H1 (cell line): Measurements from ENCODE around the gene MR1. TPM values are rescaled to one million over a fixed set of nuclear protein-coding genes. Genes with fewer than 3 reads are reported as not detected.

Experiments
- CTCF ChIA-PET: fragments of 300-600 bp; sonication (Branson Sonifier 250); formaldehyde crosslinking; loops from one replicate; lab custom pipeline; 2021; ENCODE audit not compliant: partially characterized antibody; lab: Charles Lee
- POLR2A ChIA-PET: fragments of 300-600 bp; sonication (Branson Sonifier 250); formaldehyde crosslinking; loops from one replicate; lab custom pipeline; 2021; ENCODE audit warnings: inconsistent platforms; ENCODE audit not compliant: partially characterized antibody; lab: Charles Lee
- DNase-seq, 2 experiments: peaks; one replicate each; pipeline versions ENCODE4 v3.0.0 to v3.0.0-alpha.2; 2010 to 2022; ENCODE audit warnings: low spot score in 2 of 2, low read depth in 1 of 2, mixed read lengths in 1 of 2
- FAIRE-seq: peaks from 2 replicates; lab custom pipeline; 2011; peaks lifted over from hg19 to GRCh38; lab: Jason Lieb, UNC
- H2AFZ ChIP-seq: 2 replicates; pipeline ENCODE4 v1.8.1; 2012; ENCODE audit warnings: low read length, inconsistent platforms
- H2AK5ac ChIP-seq: 2 replicates; pipeline ENCODE4 v1.6.1; 2013; ENCODE audit warnings: low read depth, low read length
- H2BK120ac ChIP-seq: replicated peaks from 2 replicates; pipeline ENCODE3; 2013; ENCODE audit warnings: low read depth, low read length, inconsistent platforms
- H2BK12ac ChIP-seq: 2 replicates; pipeline ENCODE4 v1.6.1; 2013; ENCODE audit warnings: low read depth, low read length
- H2BK15ac ChIP-seq: 2 replicates; pipeline ENCODE4 v1.6.1; 2013; ENCODE audit warnings: low read length
- H2BK20ac ChIP-seq: 2 replicates; pipeline ENCODE4 v1.6.1; 2013; ENCODE audit warnings: low read length
- H2BK5ac ChIP-seq: 2 replicates; pipeline ENCODE4 v1.6.1; 2013; ENCODE audit warnings: low read depth, low read length
- H3K14ac ChIP-seq: 2 replicates; pipeline ENCODE4 v1.6.1; 2013; ENCODE audit warnings: inconsistent platforms; ENCODE audit not compliant: insufficient read length
- H3K18ac ChIP-seq: 2 replicates; pipeline ENCODE4 v1.6.1; 2013; ENCODE audit warnings: low read length; ENCODE audit errors: extremely low read depth
- H3K23ac ChIP-seq: 2 replicates; pipeline ENCODE4 v1.6.1; 2013; ENCODE audit warnings: inconsistent platforms; ENCODE audit not compliant: insufficient read length
- H3K23me2 ChIP-seq: 2 replicates; pipeline ENCODE4 v1.6.1; 2013; ENCODE audit warnings: low read depth, low read length
- H3K27ac ChIP-seq: 2 replicates; pipeline ENCODE4 v1.6.1; 2011; ENCODE audit warnings: low read depth, low read length, inconsistent platforms
- H3K27me3 ChIP-seq, 4 experiments: replicated peaks in 1 of 4; 1 replicate in 1 of 4; 2 replicates in 3 of 4; pipeline versions ENCODE4 v1.6.1 to v1.8.1; 2011 to 2013; ENCODE audit warnings: low read length in 3 of 4, mild to moderate bottlenecking in 3 of 4, inconsistent platforms in 2 of 4, mixed read lengths in 2 of 4, moderate library complexity in 1 of 4; ENCODE audit not compliant: control insufficient read depth in 3 of 4, insufficient read depth in 3 of 4; ENCODE audit errors: extremely low read depth in 1 of 4
- H3K36me3 ChIP-seq, 4 experiments: 2 replicates each; pipeline versions ENCODE4 v1.6.1 to v1.8.1; 2011 to 2013; ENCODE audit warnings: mild to moderate bottlenecking in 4 of 4, low read length in 3 of 4, moderate library complexity in 2 of 4, control low read depth in 1 of 4, inconsistent platforms in 1 of 4; ENCODE audit not compliant: insufficient read depth in 4 of 4, control insufficient read depth in 2 of 4
- H3K4ac ChIP-seq: replicated peaks from 2 replicates; pipeline ENCODE3; 2013; ENCODE audit warnings: low read length, low read depth, mixed read lengths, inconsistent platforms; ENCODE audit not compliant: insufficient read length
- H3K4me1 ChIP-seq, 4 experiments: replicated peaks in 1 of 4; 1 replicate in 1 of 4; 2 replicates in 3 of 4; pipeline versions ENCODE4 v1.6.1 to v1.8.1; 2011 to 2013; ENCODE audit warnings: low read length in 3 of 4, inconsistent platforms in 2 of 4, mixed read lengths in 1 of 4; ENCODE audit not compliant: insufficient read depth in 4 of 4, control insufficient read depth in 3 of 4
- H3K4me2 ChIP-seq, 2 experiments: 2 replicates each; pipeline versions ENCODE4 v1.6.1 to v1.8.1; 2011 to 2013; ENCODE audit warnings: low read depth in 2 of 2, low read length in 2 of 2, control low read depth in 1 of 2, inconsistent platforms in 1 of 2, mild to moderate bottlenecking in 1 of 2; ENCODE audit not compliant: insufficient read depth in 1 of 2
- H3K4me3 ChIP-seq, 4 experiments: fragments of 200-600, 300-600 bp in 1 of 4; sonication (generic), shearing (Covaris generic), sonication (Bioruptor Twin) in 1 of 4; 2 replicates each; pipeline versions ENCODE4 v1.5.1 to v1.8.1; 2011 to 2016; ENCODE audit warnings: low read length in 4 of 4, low read depth in 3 of 4, control low read depth in 2 of 4, inconsistent platforms in 2 of 4, mild to moderate bottlenecking in 2 of 4, mixed read lengths in 1 of 4, moderate library complexity in 1 of 4; ENCODE audit not compliant: insufficient read depth in 2 of 4; ENCODE audit errors: extremely low read depth in 1 of 4
- H3K56ac ChIP-seq: replicated peaks from 2 replicates; pipeline ENCODE3; 2013; ENCODE audit warnings: low read depth, mild to moderate bottlenecking, mixed read lengths, low read length, inconsistent platforms; ENCODE audit not compliant: insufficient read length
- H3K79me1 ChIP-seq: 2 replicates; pipeline ENCODE4 v1.6.1; 2013; ENCODE audit warnings: low read depth, low read length, control low read depth
- H3K79me2 ChIP-seq, 2 experiments: 2 replicates each; pipeline versions ENCODE4 v1.6.1 to v1.8.1; 2012 to 2013; ENCODE audit warnings: low read length in 2 of 2, mild to moderate bottlenecking in 2 of 2, inconsistent platforms in 1 of 2; ENCODE audit not compliant: insufficient read depth in 2 of 2, control insufficient read depth in 1 of 2
- H3K9ac ChIP-seq, 4 experiments: replicated peaks in 1 of 4; 1 replicate in 1 of 4; 2 replicates in 3 of 4; pipeline versions ENCODE4 v1.6.1 to v1.8.1; 2011 to 2013; ENCODE audit warnings: low read depth in 3 of 4, low read length in 3 of 4, control low read depth in 2 of 4, mild to moderate bottlenecking in 2 of 4, moderate library complexity in 2 of 4, inconsistent platforms in 1 of 4; ENCODE audit errors: extremely low read depth in 1 of 4
- H3K9me3 ChIP-seq, 2 experiments: 2 replicates each; pipeline versions ENCODE4 v1.6.1 to v1.8.1; 2012 to 2013; ENCODE audit warnings: mild to moderate bottlenecking in 2 of 2, moderate library complexity in 2 of 2, control low read depth in 1 of 2, inconsistent platforms in 1 of 2, low read depth in 1 of 2, low read length in 1 of 2, mixed read lengths in 1 of 2; ENCODE audit not compliant: insufficient read depth in 2 of 2
- H4K20me1 ChIP-seq, 2 experiments: replicated peaks in 1 of 2; 2 replicates each; pipeline versions ENCODE3 to v1.8.1; 2011 to 2013; ENCODE audit warnings: inconsistent platforms in 2 of 2, low read length in 2 of 2, mild to moderate bottlenecking in 1 of 2; ENCODE audit not compliant: insufficient read depth in 2 of 2, control insufficient read depth in 1 of 2
- H4K5ac ChIP-seq: 2 replicates; pipeline ENCODE4 v1.6.1; 2013; ENCODE audit warnings: low read length, low read depth, mixed read lengths, inconsistent platforms; ENCODE audit not compliant: insufficient read length
- H4K8ac ChIP-seq: 2 replicates; pipeline ENCODE4 v1.8.0; 2013; ENCODE audit warnings: mild to moderate bottlenecking, moderate library complexity, low read length, inconsistent platforms; ENCODE audit not compliant: insufficient read depth; ENCODE audit errors: extremely low read depth
- H4K91ac ChIP-seq: replicated peaks from 2 replicates; pipeline ENCODE3; 2013; ENCODE audit warnings: low read length, mixed read lengths, inconsistent platforms; ENCODE audit not compliant: insufficient read length
- EP300 ChIP-seq, 2 experiments: IDR thresholded peaks; 1 replicate in 1 of 2; 2 replicates in 1 of 2; pipeline ENCODE4 v1.6.1; 2011 to 2012; ENCODE audit warnings: low read depth in 2 of 2, low read length in 2 of 2, mild to moderate bottlenecking in 2 of 2, borderline replicate concordance in 1 of 2, inconsistent platforms in 1 of 2, moderate library complexity in 1 of 2
- EZH2 ChIP-seq: fragments of 200-600 bp; sonication (generic); IDR thresholded peaks from 2 replicates; pipeline ENCODE4 v1.7.1; 2012; ENCODE audit warnings: low read depth, mild to moderate bottlenecking, moderate library complexity, low read length, inconsistent platforms; ENCODE audit not compliant: severe bottlenecking
- RFX5 ChIP-seq: IDR thresholded peaks from 2 replicates; pipeline ENCODE4 v1.6.1; 2011; ENCODE audit warnings: low read depth, low read length, improper control_type of control experiment, borderline replicate concordance
- WGBS, 2 experiments: shearing (Covaris generic) in 1 of 2; methylation state at CpG; one replicate each; pipeline versions ENCODE4 v1.1.6 to v1.1.7; 2013 to 2015; ENCODE audit warnings: low lambda C conversion rate in 2 of 2, mixed read lengths in 2 of 2, inconsistent platforms in 1 of 2, low coverage in 1 of 2, missing lambda C conversion rate in 1 of 2; ENCODE audit not compliant: insufficient replicate concordance in 2 of 2, insufficient coverage in 1 of 2, insufficient read length in 1 of 2; ENCODE audit errors: extremely low coverage in 1 of 2, missing lambda C conversion rate in 1 of 2; 5-methylcytosine and 5-hydroxymethylcytosine counted together
- polyA plus RNA-seq, 7 experiments: library from polyadenylated mRNA; depleted of rRNA in 3 of 7; stranded (reverse) in 5 of 7; unstranded in 2 of 7; fragments of >200 nt in 5 of 7; fragments of 200-250 nt in 2 of 7; gene quantifications; 1 replicate in 5 of 7; 2 replicates in 1 of 7; 4 replicates in 1 of 7; pipeline versions ENCODE4 v1.2.1 to v1.2.3, GENCODE V29; 2011 to 2013; ENCODE audit warnings: missing spikeins in 2 of 7, mixed read lengths in 2 of 7
- total RNA-seq: library from RNA; stranded (reverse); fragmentation: NEBNext Ultra II Directional; extraction: Animal tissue kit (Norgen Biotek cat#: 25700); gene quantifications from 2 replicates; pipeline ENCODE4 v1.2.1, GENCODE V29; 2021
- TF ChIP-seq, protein P1 (sequence below): IDR thresholded peaks from 2 replicates; pipeline ENCODE4 v1.6.1; 2012; ENCODE audit warnings: inconsistent platforms

Gene MR1
- total and polyA plus RNA-seq, 2 of the 8 experiments (the other 6 are each of a cell fraction or from before 2014, with no cell fraction given): 0.09 TPM; not detected in 1

DNA sequence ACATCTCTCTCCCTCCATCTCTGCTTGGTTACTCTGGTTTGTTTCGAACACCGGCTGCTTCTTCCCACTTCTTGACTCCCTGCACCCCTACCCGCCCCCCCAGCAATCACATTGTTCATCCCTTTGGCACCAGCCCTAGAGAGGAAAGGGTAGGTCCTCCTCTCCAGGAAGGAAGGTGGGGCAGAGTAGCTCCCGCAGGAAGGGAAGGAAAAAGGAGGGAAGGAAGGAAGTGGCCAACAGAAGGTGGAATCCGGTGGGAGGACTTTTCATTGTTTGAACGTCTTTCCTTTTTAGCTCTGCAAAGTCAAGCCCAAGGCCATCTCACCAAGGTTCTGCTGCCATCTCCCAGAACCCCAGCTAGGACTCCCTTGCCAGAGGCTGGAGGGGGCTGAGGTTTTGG, 72.7 kb downstream of the MR1 start:
- H3K23me2 ChIP-seq: peaks cover 13% of the 10 kb centered on the region
- no peak overlapping the region for H3K9ac ChIP-seq
- DNase-seq: no peak
- no peak overlapping the region for H2BK120ac ChIP-seq
- peak; percentile 27 for TF ChIP-seq EZH2
- TF ChIP-seq EP300 (IDR thresholded peaks at IDR 0.05; ENCODE audit: borderline replicate concordance in 1 of 2, low read depth in 2 of 2, low read length in 2 of 2): no peak
- TF ChIP-seq, protein P1, sequence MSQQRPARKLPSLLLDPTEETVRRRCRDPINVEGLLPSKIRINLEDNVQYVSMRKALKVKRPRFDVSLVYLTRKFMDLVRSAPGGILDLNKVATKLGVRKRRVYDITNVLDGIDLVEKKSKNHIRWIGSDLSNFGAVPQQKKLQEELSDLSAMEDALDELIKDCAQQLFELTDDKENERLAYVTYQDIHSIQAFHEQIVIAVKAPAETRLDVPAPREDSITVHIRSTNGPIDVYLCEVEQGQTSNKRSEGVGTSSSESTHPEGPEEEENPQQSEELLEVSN: 0 out of 2 replicates have a peak, but pooled peaks have one; percentile 17
- no peak for TF ChIP-seq RFX5
- H4K91ac ChIP-seq: no peak overlapping the region
- H3K36me3 ChIP-seq: no peaks in the 10 kb centered on the region
- peaks cover 6 to 30% (median 14%) of the 10 kb centered on the region in 4 experiments for H3K4me1 ChIP-seq
- H2BK12ac ChIP-seq: no peak overlapping the region
- H3K14ac ChIP-seq: no peak overlapping the region
- POLR2A ChIA-PET: interaction anchor here (2.4 to 14.2 kb wide), 7 partner anchors 9 to 84 kb away, joined by 9 to 253 read pairs (median 15); partner anchors contain the start of genes IER5 and STX6
- H4K8ac ChIP-seq: no peak overlapping the region
- CTCF ChIA-PET: interaction anchor here (0.9 to 10.3 kb wide), 12 partner anchors 8 to 70 kb away, joined by 3 to 79 read pairs (median 4); no protein-coding TSS in a partner anchor
- no peaks in the 10 kb centered on the region for H4K20me1 ChIP-seq
- no peak overlapping the region for H2AFZ ChIP-seq
- H3K9me3 ChIP-seq: no peaks in the 10 kb centered on the region
- no peak overlapping the region; the same call in 1 of the 2 replicates for H2AK5ac ChIP-seq
- no peaks in the 10 kb centered on the region for H3K79me1 ChIP-seq
- H2BK20ac ChIP-seq: no peak overlapping the region; the same call in 1 of the 2 replicates
- no peak overlapping the region for H3K23ac ChIP-seq
- H2BK5ac ChIP-seq: no peak overlapping the region
- no peaks in the 10 kb centered on the region for H3K79me2 ChIP-seq
- no peak overlapping the region for H3K18ac ChIP-seq
- H3K27ac ChIP-seq: no peak overlapping the region
- WGBS, 2 experiments: 75% methylated on average over 4 of the region's 6 CpGs; no CpG with 5 or more reads in 1 of the 2 experiments
- H3K4me3 ChIP-seq: no peak overlapping the region
- H3K4ac ChIP-seq: no peak overlapping the region
- no peak overlapping the region for H3K56ac ChIP-seq
- H3K4me2 ChIP-seq: peak overlapping the region in 1 of 2 experiments; percentile 82; a peak in 1 of 4 replicates
- no peak for FAIRE-seq
- peaks cover 9 to 43% (median 42%) of the 10 kb centered on the region in 4 experiments for H3K27me3 ChIP-seq
- no peak overlapping the region for H4K5ac ChIP-seq
- 0 out of 2 replicates have a peak overlapping the region, but pooled peaks have one; percentile 77 for H2BK15ac ChIP-seq
